GM12875 (cell line): ENCODE results near the gene CCDC102A.

Source experiments
- H3K4me3 ChIP-seq: one replicate; pipeline ENCODE4 v1.5.1; 2011; ENCODE audit warnings: low read depth, low read length, control low read depth
- TF ChIP-seq, protein P1 (sequence below): IDR thresholded peaks from 2 replicates; pipeline ENCODE4 v1.5.1; 2011; ENCODE audit warnings: low read depth, mild to moderate bottlenecking, control low read depth, inconsistent platforms, low read length, moderate library complexity, borderline replicate concordance; ENCODE audit not compliant: insufficient read depth

CCDC102A gene

DNA sequence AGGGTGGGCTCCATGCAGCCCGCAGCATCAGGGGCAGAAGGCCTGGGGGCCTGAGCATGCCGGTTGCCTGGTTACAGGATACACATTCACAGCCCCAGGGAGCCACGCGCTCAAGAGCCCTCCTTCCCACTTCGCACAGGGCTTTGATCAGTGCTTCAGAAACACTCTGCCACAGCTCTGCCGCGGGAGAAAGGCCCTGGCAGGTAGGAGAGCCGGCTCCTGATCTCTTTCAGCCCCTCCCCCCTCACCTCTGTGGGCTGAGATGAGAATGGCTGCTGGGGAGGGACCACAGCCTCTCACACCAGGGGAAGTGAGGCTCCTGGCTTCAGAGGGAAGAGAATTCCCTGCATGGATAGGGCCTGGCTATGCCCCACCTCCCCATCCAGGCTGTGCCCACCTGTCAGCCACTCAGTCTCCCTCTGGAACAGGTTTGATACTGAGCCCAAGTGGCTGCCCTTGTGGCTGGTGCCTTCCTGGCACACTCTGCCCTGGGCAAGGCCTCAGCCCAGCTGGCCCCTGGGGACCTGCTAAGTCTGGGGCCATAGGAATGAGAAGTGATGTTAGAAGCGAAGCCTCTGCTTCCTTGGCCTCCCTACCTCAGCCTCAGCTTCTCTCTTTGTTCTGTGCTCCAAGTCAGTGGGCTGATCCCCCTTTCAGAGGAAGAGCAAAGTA, 58.7 kb downstream of the CCDC102A start:
- TF ChIP-seq, protein P1, sequence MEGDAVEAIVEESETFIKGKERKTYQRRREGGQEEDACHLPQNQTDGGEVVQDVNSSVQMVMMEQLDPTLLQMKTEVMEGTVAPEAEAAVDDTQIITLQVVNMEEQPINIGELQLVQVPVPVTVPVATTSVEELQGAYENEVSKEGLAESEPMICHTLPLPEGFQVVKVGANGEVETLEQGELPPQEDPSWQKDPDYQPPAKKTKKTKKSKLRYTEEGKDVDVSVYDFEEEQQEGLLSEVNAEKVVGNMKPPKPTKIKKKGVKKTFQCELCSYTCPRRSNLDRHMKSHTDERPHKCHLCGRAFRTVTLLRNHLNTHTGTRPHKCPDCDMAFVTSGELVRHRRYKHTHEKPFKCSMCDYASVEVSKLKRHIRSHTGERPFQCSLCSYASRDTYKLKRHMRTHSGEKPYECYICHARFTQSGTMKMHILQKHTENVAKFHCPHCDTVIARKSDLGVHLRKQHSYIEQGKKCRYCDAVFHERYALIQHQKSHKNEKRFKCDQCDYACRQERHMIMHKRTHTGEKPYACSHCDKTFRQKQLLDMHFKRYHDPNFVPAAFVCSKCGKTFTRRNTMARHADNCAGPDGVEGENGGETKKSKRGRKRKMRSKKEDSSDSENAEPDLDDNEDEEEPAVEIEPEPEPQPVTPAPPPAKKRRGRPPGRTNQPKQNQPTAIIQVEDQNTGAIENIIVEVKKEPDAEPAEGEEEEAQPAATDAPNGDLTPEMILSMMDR = no peak
- no peak overlapping the region for H3K4me3 ChIP-seq

DNA sequence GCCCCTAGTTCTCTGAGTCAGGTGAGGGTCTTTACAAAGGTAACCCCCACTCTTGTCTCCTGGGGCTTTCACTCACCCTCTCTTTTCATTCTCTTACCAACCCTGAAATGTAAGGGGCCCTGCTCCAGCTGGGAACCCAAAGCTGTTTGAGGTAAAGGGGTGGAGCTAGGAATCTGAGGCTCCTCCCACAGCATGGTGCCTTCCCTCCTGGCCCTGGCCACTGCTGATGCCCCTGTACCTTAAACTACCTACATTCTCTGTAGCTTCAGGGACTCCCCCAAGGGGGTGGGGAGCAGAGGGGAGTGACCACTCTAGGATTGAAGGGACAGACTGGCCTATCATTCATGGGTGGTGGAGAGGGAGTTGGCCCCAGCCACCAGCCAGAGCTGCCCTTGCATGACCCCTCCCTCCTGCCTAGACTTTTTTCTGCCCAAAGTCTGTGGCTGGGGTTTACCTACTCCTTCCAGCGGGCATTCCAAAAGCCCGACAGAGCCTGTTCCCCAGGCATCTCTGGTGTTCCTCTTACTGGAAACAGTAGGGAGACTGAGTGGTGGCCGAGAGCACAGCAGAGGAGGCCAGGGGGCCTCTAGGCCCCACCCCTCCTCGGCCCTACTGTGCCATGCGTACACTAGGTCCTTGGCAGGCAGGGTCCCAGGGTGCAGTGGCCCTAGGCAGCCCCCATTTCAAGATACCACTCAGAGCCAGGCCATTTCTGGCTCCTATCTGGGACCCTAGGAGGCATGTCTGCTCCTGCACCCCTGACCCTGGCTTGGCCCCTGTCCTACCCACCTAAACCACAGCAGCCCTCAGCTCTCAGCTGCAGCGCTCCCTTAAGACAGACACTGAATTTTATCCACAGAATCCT, 59.6 kb downstream of the CCDC102A start:
- TF ChIP-seq, protein P1 = no peak

DNA sequence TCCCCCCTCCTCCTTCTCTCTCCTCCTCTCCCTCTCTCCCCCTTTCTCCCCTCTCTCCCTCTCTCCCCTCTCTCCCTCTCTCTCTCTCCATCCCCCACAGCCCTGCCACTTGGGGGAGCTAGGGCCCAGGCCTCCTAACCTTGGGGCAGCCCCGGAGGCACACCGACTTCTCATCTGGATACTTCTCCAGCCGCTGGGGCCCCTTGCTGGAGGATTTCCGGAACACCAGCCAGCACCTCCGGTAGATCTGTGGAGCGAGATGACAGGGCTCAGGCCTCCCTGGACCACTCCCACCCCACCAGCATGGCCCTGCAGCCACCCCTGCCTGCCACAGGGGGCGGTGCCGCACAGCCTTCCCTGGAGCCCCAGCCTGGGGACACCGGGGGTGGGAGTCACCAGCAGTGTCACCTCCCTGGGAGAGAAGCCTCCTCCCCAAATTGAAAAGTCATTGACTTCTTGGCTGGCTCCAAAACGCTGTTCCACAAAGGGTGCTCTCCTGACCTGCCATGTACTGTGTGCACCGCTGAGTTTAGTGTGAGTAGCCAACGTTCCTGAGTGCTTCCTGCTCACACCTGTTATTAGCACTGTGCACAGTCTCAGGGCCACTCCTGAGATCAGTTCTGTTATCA, 60.5 kb downstream of the CCDC102A start:
- TF ChIP-seq, protein P1 = peak; percentile 96
- peak overlapping the region; percentile 29 for H3K4me3 ChIP-seq

More for the DNA sequence above, 59.6 kb downstream of the CCDC102A start:
- no peak overlapping the region for H3K4me3 ChIP-seq

DNA sequence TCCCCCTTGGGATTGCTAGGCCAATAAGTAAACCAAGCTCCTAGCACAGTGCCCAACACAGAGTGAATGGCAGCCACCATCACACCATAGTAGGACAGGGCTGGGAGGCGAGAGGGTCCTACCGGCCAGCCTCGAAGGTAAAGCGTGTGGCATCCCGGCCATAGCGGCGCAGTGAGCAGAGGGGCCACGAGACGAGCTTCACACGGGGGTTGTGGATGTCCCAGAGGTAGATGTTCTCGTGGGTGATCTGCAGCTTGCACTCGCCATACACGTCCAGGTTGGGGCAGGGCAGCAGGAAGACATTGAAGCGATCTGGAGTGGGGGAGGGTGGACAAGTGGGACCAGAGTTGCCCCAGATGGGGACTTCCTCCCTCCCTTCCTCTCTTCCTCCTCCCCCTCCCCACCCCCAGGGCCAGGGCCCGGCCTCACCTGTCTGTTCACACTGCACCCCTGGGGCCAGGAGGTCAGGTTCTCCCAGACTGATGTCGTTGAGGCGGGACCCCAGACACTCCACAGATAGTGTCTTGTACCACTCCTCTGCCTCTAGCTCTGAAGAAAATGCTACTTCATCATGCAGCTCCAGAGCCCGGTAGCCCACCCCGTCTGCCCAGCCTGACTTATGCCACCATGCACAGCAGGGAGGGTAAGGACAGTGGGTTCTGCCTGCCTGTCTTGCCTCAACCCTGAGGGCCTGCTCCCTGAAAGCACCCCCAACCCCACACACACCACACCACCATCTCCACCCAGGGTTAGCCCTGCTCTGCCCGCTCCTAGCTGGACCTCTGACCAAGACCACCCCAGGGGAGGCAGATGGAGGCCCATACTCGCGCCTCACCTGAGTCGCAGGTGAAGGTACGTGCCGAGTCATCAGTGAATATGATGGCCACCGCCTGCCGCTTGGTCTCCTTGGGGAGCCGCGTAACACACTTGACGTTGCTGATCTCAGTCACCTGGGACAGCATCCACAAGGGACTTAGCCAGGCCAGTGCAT, 61.4 kb downstream of the CCDC102A start:
- TF ChIP-seq, protein P1 = no peak
- H3K4me3 ChIP-seq = peak overlapping the region; percentile 0

DNA sequence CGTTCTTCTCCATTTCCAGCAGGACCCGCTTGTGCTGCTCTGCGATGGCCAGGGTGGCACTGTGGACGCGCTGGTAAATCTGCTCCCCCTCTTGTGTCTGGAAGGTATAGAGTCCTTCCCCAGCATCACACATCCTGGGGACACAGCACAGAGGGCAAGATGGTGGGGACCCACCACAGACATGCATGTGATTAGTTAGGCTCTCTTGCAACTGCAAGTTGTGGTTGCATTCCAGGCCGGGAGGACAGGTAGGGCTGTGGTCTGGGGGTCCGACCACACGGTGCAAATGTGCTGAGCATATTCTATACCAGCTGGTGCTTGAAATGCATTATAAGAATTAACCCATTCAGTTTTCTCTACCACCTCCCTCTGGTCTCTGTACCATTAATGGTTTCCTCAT, 62.5 kb downstream of the CCDC102A start:
- TF ChIP-seq, protein P1 = no peak
- no peak overlapping the region for H3K4me3 ChIP-seq

DNA sequence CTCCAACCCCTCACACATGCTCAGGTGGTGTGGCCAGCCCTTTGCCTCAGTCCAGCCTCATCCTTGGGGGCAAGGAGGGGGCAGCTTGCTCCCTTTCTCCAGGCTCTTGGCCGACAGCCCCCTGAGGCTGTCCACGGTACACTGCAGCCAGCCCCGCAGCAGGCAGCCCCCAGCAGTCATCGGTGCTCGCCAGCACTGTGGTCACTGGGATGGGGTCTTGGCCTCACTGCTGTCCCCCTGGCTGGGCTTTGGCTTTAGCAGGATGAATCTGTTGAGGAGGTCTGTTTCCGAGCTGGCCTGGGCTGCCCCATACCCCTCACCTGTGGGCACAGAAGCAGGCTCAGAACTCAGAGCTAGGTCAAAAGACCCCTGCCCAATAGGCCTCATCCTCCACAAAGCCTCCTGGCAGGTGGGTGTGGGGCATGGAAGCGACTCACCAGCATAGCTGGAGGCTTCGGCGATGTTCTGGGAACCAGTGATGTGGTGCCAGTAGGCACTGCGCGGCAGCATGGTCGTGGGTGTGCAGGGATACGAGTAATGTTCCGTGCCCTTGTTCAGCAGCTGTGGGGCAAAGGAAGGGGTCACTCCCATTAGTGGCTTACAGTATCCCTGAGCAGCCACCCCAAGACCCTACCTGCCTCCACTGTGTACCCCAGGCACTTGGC, 63.1 kb downstream of the CCDC102A start:
- H3K4me3 ChIP-seq = no peak overlapping the region
- TF ChIP-seq, protein P1 = no peak
